Measurements from ENCODE around the gene SP110. TPM values are rescaled to one million over a fixed set of nuclear protein-coding genes. Genes with fewer than 3 reads are reported as not detected.

The SP110 gene
- total RNA-seq, 1 experiment from 2014 or later: 3.5 TPM

GRCh38 chr2:230134496-230135129 is 85.2 kb downstream of the SP110 start:
- no peak for TF ChIP-seq EZH2phosphoT487 (IDR thresholded peaks at IDR 0.05; ENCODE audit: borderline replicate concordance, low read length)
- TF ChIP-seq CTCF (conservative IDR thresholded peaks at IDR 0.05; ENCODE audit: low read depth, low read length): no peak
- no peak for TF ChIP-seq EZH2 (IDR thresholded peaks at IDR 0.05; ENCODE audit: low read length, unreplicated experiment)
- Histone ChIP-seq H3K36me3 (ENCODE audit: low read depth, low read length) (peaks cover 6% of the 10 kb centered on the region; the same call in 1 of the 2 replicates), H3K4me1 (ENCODE audit: insufficient read depth, low read length) (peaks cover 35% of the 10 kb centered on the region), H3K9ac (ENCODE audit: low read length) (no peak overlapping the region; the same call in 1 of the 2 replicates), H3F3A (ENCODE audit: low read length, unreplicated experiment) (peaks cover 8% of the 10 kb centered on the region), H3K27me3 (ENCODE audit: low read length) (no peaks in the 10 kb centered on the region), H4K20me1 (ENCODE audit: low read length) (no peaks in the 10 kb centered on the region), H3K4me3 (ENCODE audit: low read length) (no peak overlapping the region; the same call in 1 of the 2 replicates), H3K9me2 (replicated peaks; ENCODE audit: low read length) (no peaks in the 10 kb centered on the region), H3K9me3 (ENCODE audit: low read length) (peaks cover 8% of the 10 kb centered on the region), H3K4me2 (ENCODE audit: low read length) (peak overlapping the region; percentile 57), H3K27ac (ENCODE audit: low read length) (peak overlapping the region; percentile 82), H3K79me2 (ENCODE audit: low read length) (no peaks in the 10 kb centered on the region), H2AFZ (ENCODE audit: low read length) (no peak overlapping the region)
- intact Hi-C loops (cut with micrococcal nuclease): no loop called here
- ChIA-PET POLR2A (ENCODE audit: unreplicated experiment) (no interaction called here), CTCF (no interaction called here)
- DNase-seq: peak; percentile 73
- BruUV-seq (replicated peaks): no TSS peak
- ATAC-seq: peak; percentile 64

GRCh38 chr2:230131366-230131765 is 88.4 kb downstream of the SP110 start:
- H3K9me2 ChIP-seq (replicated peaks; ENCODE audit: low read length): no peaks in the 10 kb centered on the region
- H3K79me2 ChIP-seq (ENCODE audit: low read length): no peaks in the 10 kb centered on the region
- no peak overlapping the region for H3K9ac ChIP-seq (ENCODE audit: low read length)
- BruUV-seq (replicated peaks): no TSS peak
- H3K36me3 ChIP-seq (ENCODE audit: low read depth, low read length): peaks cover 6% of the 10 kb centered on the region; the same call in 1 of the 2 replicates
- POLR2A ChIA-PET (ENCODE audit: unreplicated experiment): no interaction called here
- H3K27me3 ChIP-seq (ENCODE audit: low read length): no peaks in the 10 kb centered on the region
- peaks cover 8% of the 10 kb centered on the region for H3K9me3 ChIP-seq (ENCODE audit: low read length)
- no peak overlapping the region for H3K4me2 ChIP-seq (ENCODE audit: low read length)
- TF ChIP-seq EZH2phosphoT487 (IDR thresholded peaks at IDR 0.05; ENCODE audit: borderline replicate concordance, low read length) (no peak), EZH2 (IDR thresholded peaks at IDR 0.05; ENCODE audit: low read length, unreplicated experiment) (no peak), CTCF (conservative IDR thresholded peaks at IDR 0.05; ENCODE audit: low read depth, low read length) (no peak)
- no peaks in the 10 kb centered on the region for H3F3A ChIP-seq (ENCODE audit: low read length, unreplicated experiment)
- H3K4me3 ChIP-seq (ENCODE audit: low read length): no peak overlapping the region
- no peak overlapping the region for H2AFZ ChIP-seq (ENCODE audit: low read length)
- ATAC-seq (no peak), DNase-seq (no peak)
- H3K27ac ChIP-seq (ENCODE audit: low read length): no peak overlapping the region
- peaks cover 8% of the 10 kb centered on the region for H3K4me1 ChIP-seq (ENCODE audit: insufficient read depth, low read length)
- CTCF ChIA-PET: no interaction called here
- intact Hi-C loops (cut with micrococcal nuclease): no loop called here
- no peaks in the 10 kb centered on the region for H4K20me1 ChIP-seq (ENCODE audit: low read length)

- Histone ChIP-seq H3K36me3 (ENCODE audit: low read depth, low read length) (peaks cover 6% of the 10 kb centered on the region; the same call in 1 of the 2 replicates), H4K20me1 (ENCODE audit: low read length) (no peaks in the 10 kb centered on the region), H3K4me1 (ENCODE audit: insufficient read depth, low read length) (peaks cover 8% of the 10 kb centered on the region), H3K27me3 (ENCODE audit: low read length) (no peaks in the 10 kb centered on the region), H3K4me3 (ENCODE audit: low read length) (no peak overlapping the region), H3K9me2 (replicated peaks; ENCODE audit: low read length) (no peaks in the 10 kb centered on the region), H3F3A (ENCODE audit: low read length, unreplicated experiment) (no peaks in the 10 kb centered on the region), H3K4me2 (ENCODE audit: low read length) (no peak overlapping the region), H3K9ac (ENCODE audit: low read length) (no peak overlapping the region), H3K79me2 (ENCODE audit: low read length) (no peaks in the 10 kb centered on the region), H2AFZ (ENCODE audit: low read length) (no peak overlapping the region), H3K9me3 (ENCODE audit: low read length) (peaks cover 8% of the 10 kb centered on the region), H3K27ac (ENCODE audit: low read length) (no peak overlapping the region)
- intact Hi-C loops (cut with micrococcal nuclease): no loop called here
- DNase-seq (no peak), ATAC-seq (no peak)
- BruUV-seq (replicated peaks): no TSS peak
- CTCF ChIA-PET: no interaction called here
- POLR2A ChIA-PET (ENCODE audit: unreplicated experiment): no interaction called here
- TF ChIP-seq EZH2phosphoT487 (IDR thresholded peaks at IDR 0.05; ENCODE audit: borderline replicate concordance, low read length) (no peak), CTCF (conservative IDR thresholded peaks at IDR 0.05; ENCODE audit: low read depth, low read length) (no peak), EZH2 (IDR thresholded peaks at IDR 0.05; ENCODE audit: low read length, unreplicated experiment) (no peak)
Measured at GRCh38 chr2:230130668-230131364, 89.0 kb downstream of the SP110 start.

Measured in PC-3 (cell line).